Ureter (tissue), 1 donor: ENCODE data around the gene KRT32. TPM values are rescaled to one million over a fixed set of nuclear protein-coding genes. Genes with fewer than 3 reads are reported as not detected.
"Not testable (repeated sequence)": the region's sequence is repeated elsewhere in the genome, so short reads cannot be mapped to it uniquely, and the experiment has no call there.

Experiments
- DNase-seq: peaks from one replicate; pipeline ENCODE4 v3.0.0-alpha.2; 2020; ENCODE audit warnings: low spot score
- total RNA-seq: library from RNA; stranded (reverse); gene quantifications from one replicate; pipeline ENCODE4 v1.2.4, GENCODE V29; 2023
- donor health status: DM: yes; HTN: yes; CAD: no.

KRT32 gene
- total RNA-seq, 1 donor from 2014 or later, result not detected

GRCh38 chr17:41464173-41464572 is 3.0 kb downstream of the KRT32 start:
- no peak for DNase-seq

GRCh38 chr17:41463746-41464145 is 3.4 kb downstream of the KRT32 start:
- no peak for DNase-seq

GRCh38 chr17:41462705-41463104 is 4.5 kb downstream of the KRT32 start:
- DNase-seq, result no peak

- DNase-seq, result no peak
These were observed 9.5 kb downstream of the KRT32 start for GRCh38 chr17:41457676-41458075.

- DNase-seq, result no peak
These were observed 11.0 kb downstream of the KRT32 start for GRCh38 chr17:41456204-41456603.

GRCh38 chr17:41455236-41455635 is 11.9 kb downstream of the KRT32 start:
- no peak for DNase-seq

GRCh38 chr17:41453066-41453465 is 14.1 kb downstream of the KRT32 start:
- no peak for DNase-seq

GRCh38 chr17:41452281-41452680 is 14.9 kb downstream of the KRT32 start:
- DNase-seq, result no peak

- no peak for DNase-seq
These were observed 15.9 kb downstream of the KRT32 start for GRCh38 chr17:41451154-41451728.

- DNase-seq, result no peak
These were observed 18.2 kb downstream of the KRT32 start for GRCh38 chr17:41449008-41449407.

- DNase-seq, result no peak
These were observed 18.7 kb downstream of the KRT32 start for GRCh38 chr17:41448506-41448905.

GRCh38 chr17:41446806-41447205 is 20.4 kb downstream of the KRT32 start:
- no peak for DNase-seq

GRCh38 chr17:41444640-41445039 is 22.5 kb downstream of the KRT32 start:
- DNase-seq, result no peak

GRCh38 chr17:41444186-41444585 is 23.0 kb downstream of the KRT32 start:
- no peak for DNase-seq

- no peak for DNase-seq
These were observed 24.4 kb downstream of the KRT32 start for GRCh38 chr17:41442739-41443138.

- no peak for DNase-seq
These were observed 26.6 kb downstream of the KRT32 start, which contains the start of gene KRT38 for GRCh38 chr17:41440531-41441033. KRT38 (minus strand) TSS chr17:41440983; CDS start chr17:41440921, 62 bp downstream.

GRCh38 chr17:41439375-41439774 is 27.8 kb downstream of the KRT32 start:
- DNase-seq, result no peak

GRCh38 chr17:41437769-41438168 is 29.4 kb downstream of the KRT32 start:
- DNase-seq, result no peak

GRCh38 chr17:41437254-41437653 is 29.9 kb downstream of the KRT32 start:
- no peak for DNase-seq

- DNase-seq, result no peak
These were observed 32.8 kb downstream of the KRT32 start for GRCh38 chr17:41434415-41434814.

GRCh38 chr17:41434005-41434404 is 33.2 kb downstream of the KRT32 start:
- no peak for DNase-seq

- no peak for DNase-seq
These were observed 33.6 kb downstream of the KRT32 start for GRCh38 chr17:41433586-41433985.

GRCh38 chr17:41430376-41430775 is 36.8 kb downstream of the KRT32 start:
- DNase-seq, result not testable (repeated sequence)

GRCh38 chr17:41429667-41430066 is 37.5 kb downstream of the KRT32 start:
- DNase-seq, result no peak
